NCI-H1105 (cell line): Measurements from ENCODE around the gene FUOM.
"Not testable (repeated sequence)": the region's sequence is repeated elsewhere in the genome, so short reads cannot be mapped to it uniquely, and the experiment has no call there.

Experiments
- DNase-seq: peaks from one replicate; lab custom pipeline; 2025; lab: John Stamatoyannopoulos, UW

Gene FUOM

DNA sequence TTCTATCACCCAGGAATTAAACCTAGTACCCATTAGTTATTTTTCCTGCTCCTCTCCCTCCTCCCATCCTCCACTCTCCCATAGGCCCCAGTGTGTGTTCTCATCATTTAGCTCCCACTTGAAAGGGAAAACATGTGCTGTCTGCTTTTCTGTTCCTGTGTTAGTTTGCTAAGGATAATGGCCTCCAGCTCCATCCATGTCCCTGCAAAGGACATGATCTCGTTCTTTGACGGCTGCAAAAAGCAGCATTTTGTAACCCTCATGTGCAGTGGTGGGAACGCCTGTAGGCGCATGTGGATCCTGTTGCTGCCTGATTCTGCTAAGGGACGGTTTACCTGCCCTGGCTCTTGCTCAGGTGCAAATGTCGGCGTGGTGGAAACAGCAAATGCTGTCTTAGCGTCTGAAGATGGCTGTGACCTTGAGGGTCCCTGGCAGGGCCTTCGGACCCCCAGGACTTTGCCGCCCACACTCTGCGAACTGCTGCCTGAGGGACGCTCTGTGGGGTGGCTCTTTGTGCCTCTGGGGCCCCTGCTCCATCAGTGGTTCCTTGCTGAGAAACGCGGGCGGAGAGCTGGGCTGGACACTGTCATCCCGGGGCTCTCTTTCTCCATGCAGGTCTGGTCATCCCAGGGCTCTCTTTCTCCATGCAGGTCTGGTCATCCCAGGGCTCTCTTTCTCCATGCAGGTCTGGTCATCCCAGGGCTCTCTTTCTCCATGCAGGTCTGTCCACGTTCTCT, 30.6 kb upstream of the FUOM start:
- DNase-seq = no peak

DNA sequence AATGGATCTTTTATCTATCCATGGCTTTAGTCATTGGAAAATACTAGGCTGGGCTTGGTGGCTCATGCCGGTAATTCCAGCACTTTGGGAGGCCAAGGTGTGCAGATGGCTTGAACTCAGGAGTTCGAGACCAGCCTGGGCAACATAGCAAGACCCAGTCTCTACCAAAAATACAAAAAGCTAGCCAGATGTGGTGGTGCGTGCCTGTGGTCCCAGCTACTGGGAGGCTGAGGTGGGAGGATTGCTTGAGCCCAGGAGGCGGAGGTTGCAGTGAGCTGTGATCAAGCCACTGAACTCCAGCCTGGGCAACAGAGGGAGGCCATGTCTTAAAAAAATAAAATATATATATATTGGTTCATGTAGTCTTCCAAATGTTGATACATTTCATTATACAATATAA, 29.1 kb upstream of the FUOM start:
- not testable (repeated sequence) for DNase-seq

DNA sequence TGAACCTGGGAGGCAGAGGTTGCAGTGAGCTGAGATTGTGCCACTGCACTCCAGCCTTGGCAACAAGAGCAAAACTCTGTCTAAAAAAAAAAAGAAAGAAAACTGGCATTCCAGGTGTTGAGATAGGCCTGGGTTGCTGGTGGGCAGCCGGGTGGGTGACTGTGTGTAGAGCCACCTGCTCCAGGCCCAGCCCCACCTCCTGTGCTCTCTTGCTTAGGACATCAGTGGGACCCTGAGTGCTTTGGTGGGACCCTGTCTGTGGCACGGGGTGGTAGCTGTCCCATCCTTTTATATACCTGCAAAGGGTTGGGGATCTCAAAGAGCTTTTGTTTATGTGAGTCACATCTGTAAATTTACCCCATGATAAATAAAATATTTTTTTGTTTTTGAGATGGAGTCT, 27.4 kb upstream of the FUOM start:
- no peak for DNase-seq

DNA sequence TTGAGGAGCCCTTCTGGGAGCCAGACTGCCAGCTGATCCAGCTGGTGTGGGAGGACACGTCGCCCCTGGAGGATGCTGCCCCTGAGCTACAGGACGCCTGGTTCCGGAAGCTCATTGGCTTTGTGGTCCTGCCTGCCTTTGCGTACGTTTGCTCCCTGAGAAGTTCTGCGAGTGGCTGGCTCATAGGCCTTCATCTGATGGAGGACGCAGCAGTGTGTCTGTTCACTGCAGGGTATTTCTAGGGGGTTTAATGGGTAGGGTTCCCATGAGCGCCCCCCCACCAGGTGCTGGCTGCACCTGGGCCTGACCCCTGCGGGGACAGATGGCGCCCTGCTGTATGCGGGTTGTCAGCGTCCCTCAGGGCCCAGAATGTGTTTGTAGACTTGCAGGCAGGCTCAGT, 26.3 kb upstream of the FUOM start:
- no peak for DNase-seq

DNA sequence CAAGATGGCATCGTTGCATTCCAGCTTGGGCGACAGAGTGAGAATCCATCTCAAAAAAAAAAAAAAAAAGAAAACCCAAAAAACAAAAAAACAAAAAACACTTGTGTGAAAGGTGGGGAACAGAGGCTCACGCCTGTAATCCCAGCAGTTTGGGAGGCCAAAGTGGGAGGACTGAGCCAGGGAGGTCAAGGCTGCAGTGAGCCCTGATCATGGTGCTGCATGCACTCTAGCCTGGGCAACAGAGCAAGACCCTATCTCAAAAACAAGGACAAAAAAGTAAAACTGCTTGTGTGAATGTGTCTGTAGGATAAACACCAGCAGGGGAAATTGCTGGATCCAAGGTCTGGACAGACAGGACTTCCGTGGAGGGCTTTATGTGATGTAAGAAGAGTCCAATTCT, 25.7 kb upstream of the FUOM start:
- DNase-seq = no peak

DNA sequence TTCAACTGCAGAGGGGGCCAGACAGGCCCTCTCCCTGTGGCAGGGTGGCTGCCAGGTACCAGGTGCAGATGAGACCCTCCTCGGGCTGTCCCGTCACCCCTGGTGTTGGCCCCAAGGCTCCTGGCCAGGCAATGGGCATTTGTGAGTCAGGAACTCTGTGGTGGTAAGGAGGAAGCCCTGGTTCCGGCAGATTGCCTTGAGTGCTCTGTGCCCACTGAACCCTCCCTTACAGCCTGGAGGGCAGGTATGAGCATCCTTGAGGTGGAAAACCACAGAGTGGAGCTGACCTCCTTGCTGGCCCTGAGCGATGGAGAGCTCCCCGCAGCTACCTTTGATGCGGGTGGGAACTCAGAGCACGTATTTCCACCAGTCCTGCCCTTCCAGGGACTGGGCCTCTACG, 23.2 kb upstream of the FUOM start:
- no peak for DNase-seq

DNA sequence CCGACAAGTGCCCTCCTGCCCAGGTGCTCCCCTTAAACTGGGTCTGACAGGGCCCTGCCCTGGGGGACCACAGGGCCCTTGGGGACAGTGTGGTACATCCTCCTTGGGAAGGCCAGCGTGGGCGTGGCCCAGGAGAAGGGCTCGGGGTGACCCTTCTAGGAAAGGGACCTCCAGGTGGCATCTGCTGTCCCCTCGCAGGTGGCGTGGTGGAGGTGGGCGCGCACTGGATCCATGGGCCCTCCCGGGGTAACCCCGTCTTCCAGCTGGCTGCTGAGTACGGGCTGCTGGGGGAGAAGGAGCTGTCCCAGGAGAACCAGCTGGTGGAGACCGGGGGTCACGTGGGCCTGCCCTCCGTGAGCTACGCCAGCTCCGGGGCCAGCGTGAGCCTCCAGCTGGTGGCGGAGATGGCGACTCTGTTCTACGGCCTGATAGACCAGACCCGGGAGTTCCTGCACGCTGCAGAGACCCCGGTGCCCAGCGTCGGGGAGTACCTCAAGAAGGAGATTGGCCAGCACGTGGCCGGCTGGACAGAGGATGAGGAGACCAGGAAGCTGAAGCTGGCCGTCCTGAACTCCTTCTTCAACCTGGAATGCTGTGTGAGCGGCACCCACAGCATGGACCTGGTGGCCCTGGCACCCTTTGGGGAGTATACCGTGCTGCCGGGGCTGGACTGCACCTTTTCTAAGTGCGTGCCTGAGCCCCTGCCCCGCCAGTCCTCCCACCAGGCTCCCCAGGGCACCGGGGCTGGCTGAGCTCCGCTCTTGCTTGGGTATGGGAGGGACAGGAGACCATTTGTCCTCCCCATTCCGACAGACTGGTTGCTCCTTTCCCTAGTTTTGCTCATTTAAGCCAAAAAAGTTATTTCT, 22.2 kb upstream of the FUOM start:
- no peak for DNase-seq

DNA sequence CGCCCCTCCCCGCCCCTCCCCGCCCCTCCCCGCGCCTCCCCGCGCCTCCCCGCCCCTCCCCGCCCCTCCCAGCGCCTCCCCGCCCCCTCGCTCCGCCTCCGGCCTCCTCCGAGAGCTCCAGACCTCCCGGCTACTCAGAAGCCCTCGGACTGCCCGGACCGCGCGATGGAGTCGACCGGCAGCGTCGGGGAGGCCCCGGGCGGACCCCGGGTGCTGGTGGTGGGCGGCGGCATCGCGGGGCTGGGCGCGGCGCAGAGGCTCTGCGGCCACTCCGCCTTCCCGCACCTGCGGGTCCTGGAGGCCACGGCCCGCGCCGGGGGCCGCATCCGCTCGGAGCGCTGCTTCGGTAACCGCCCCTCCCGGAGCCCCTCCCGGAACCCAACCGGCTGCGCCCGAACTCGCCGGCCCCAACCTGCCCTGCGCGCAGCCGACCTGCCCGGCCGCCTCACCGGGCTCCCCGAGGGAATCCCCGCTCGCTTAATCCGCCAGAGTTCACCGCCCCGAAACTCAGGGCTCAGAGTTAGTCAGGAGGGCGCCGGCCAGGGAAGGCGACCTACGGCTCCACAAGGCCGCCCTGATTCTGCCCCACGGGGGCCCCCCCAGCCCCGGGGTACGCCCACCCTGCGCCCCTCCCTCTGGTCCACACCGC, 21.5 kb upstream of the FUOM start, which contains the start of gene PAOX:
Gene PAOX (plus strand): TSS at position 111 of the 649 bp plus-strand sequence. CDS start 55 bp downstream, at position 166.
- no peak for DNase-seq

DNA sequence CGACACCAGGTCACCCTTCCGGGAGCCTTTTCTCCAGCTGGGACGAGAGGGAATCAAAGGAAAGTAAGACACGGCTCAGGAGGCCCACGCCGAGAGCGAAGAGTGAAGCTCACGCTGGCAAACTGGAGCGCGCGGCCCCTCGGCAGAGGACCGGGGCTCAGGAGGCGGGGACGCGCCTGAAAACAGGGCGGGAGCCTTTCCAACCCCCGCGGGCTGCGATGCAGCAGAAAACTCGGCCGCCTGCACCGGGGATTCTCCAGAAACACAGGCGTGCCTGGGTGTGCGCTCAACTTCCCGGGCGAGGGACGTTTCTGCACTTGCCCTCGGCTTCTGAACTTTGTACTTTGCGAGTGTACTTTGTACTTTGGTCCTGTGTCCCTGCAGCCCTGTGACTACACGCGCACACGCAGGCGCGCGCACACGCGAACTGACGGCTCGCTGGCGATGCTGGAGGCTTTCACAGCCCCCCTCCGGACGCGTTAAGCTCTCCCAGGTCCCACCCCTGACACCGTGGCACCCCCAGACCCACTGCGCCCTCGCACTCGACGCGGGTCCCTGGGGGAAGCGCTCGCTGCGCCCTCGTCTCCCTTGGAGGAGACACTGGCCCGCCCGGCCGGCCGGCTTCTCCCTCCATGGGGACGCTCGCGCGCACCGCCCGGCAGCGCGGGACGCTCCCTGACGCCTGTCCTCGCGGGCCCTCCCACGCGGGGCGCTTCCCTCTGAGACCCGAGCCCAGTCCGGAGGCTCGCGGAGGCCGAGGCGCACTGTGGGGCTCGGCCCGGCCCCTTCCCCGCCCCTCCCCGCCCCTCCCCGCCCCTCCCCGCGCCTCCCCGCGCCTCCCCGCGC, 20.7 kb upstream of the FUOM start:
- peak; percentile 21 for DNase-seq

DNA sequence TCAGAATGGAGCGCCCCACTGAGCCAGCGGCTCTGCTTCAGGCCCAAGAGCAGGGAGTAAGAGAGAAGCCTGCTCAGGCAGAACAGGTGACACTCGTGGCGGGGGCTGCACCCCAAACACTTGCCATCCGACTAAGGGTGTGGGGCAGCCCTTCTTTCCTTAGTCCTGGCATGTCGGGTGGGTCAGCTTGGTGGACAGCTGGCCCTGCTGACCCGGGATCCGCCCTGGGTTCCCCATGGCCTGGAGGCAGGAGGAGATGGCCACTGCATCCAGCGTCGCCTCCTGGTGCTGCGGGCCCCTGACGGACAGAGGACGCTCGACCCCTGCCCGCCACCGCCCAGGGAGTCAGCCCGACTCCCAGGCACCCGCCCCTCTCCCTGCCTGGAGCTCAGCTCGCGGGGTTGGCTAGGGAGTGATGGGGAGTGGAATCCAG, 20.0 kb upstream of the FUOM start:
- DNase-seq = no peak

DNA sequence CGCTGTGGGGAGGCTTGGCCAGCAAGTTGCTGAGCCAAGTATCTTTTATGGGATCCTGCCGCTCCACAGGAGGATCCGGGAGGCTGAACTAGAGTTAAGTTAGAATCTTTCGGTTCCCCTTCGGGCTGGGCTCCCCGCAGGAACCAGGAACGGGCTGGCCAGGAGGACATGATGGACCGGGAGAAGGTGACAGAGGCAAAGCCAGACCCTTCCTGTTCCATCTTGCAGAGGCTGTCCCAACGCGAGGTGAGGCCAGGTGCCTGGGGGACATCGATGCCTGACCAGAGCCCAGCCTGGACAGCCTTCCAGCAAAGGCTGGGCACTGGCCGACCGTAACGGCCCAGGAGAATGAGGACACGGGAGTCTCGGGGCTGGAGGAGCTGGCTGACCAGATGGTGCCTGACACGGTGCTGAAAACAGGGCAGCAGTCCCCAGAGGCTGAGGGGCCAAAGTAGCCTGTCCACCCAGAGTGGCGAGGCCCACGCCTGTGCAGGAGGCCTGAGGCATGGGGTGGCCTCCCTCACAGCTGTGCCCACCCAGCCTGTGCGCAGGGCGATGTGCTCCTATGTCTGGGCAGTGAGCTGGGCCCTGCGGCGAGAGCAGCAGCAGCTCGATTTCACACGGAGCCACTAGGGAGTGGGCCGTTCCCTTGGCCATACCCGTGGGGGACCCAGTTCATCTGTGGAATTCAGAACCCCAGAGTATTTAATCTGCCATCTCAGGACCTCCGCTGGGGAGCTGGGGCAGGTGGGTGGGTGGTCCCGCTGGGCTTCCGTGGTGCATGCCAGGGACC, 19.4 kb upstream of the FUOM start:
- DNase-seq = no peak

DNA sequence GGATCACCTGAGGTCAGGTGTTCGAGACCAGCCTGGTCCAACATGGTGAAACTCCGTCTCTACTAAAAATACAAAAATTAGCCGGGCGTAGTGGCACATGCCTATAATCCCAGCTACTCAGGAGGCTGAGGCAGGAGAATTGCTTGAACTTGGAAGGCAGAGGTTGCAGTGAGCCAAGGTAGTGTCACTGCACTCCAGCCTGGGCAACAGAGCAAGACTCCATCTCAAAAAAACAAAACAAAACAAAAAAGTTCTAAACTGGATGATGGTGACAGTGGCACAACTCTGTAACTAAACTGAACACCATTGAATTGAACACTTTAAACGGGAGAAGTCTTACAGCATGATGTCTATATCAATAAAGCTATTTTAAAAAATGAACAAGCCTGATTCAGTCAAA, 18.4 kb upstream of the FUOM start:
- DNase-seq = not testable (repeated sequence)

DNA sequence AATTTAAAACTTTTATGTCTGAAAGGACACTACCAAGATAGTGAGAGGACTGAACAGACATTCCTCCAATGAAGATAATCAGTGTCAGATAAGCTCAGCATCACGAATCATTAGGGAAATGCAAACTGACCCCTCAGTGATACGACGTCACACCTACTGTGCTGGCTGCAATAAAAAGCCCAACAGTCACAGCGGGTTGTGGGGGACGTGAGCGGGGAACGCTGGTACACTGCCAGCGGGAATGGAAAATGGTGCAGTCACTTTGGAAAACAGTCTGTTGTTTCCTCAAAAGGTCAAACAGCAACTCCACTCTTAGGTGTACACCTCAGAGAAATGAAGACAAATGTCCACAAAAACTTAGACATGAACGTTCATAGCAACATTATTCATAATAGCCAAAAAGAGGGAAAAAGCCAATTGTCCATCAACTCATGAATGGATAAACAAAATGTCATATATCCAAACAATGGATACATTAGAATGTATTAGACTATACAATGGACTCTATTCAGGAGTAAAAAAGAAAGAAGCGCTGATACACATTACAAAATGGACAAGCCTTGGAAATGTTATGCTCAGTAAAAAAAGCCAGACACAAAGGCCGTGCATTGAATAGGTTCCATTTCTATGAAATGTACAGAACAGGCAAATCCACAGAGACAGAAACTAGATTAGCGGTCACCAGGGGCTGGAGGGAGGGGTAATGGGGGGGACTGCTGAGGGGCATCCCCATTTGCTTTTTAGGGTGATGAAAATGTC, 17.7 kb upstream of the FUOM start:
- DNase-seq = no peak

DNA sequence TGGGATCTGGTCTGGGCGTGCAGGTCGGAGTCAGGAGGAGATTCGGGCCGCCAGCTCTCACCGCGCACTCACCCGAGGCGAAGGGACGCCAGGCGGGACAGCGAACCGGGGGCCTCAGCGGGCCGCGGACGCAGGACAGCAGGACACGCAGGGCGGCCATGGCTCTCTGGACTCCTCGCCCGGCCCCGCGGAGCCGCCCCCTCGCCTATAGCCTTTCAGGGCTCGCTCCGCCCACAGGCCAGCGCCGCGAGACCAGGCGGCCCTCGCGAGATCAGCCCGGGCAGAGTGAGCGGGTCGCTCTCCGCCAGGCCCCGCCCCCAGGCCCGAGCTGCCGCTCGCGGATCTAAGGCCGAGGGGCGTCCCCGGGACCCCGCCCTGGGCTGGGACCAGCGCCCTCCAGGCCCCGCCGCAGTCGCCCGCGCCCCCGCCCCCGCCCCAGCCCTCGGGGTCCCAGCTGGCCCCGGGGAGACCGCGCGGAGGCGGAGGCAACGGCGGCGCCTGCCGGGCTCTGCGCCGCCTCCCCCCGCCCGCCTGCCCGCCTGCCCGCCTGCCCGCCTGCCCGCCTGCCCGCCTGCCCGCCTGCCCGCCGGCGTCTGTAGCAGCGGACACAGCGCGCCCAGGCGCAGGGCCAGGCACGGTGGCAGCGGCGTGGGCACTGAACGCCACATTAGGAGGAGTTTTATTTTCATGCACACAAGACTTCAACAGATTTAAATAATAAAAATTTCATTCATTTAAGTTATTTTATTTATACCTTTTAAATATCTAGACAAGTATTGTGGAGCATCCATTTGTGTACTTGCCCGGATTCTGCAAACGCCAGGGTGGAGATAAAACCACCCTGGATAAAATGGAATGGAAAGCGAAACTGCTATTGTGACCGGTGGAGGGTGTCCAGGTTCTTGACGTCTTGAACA, 15.6 kb upstream of the FUOM start, which contains the start of gene ECHS1:
Gene ECHS1 (minus strand): TSS at position 181 of the 917 bp plus-strand sequence. CDS start 21 bp downstream, at position 160.
- DNase-seq = peak; percentile 68

DNA sequence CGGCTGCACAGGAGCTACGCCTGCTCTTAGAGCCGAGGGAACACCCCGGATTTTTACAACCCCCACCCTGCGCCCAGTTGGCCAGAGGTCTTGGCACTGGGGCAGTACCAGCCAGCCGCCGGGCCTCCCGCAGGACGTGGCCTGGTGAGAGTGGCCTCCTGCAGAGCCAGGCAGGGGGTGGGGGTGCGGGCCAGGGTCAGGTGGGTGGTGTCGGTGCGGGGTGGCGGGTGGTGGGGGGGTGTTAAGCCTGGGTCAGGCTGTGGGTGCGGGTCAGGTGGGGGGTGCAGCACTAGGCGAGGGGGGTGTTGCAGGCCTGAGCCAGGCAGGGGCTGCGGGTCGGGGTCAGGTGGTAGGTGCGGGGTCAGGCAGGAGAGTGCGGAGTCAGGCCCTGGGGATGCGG, 14.7 kb upstream of the FUOM start:
- no peak for DNase-seq

DNA sequence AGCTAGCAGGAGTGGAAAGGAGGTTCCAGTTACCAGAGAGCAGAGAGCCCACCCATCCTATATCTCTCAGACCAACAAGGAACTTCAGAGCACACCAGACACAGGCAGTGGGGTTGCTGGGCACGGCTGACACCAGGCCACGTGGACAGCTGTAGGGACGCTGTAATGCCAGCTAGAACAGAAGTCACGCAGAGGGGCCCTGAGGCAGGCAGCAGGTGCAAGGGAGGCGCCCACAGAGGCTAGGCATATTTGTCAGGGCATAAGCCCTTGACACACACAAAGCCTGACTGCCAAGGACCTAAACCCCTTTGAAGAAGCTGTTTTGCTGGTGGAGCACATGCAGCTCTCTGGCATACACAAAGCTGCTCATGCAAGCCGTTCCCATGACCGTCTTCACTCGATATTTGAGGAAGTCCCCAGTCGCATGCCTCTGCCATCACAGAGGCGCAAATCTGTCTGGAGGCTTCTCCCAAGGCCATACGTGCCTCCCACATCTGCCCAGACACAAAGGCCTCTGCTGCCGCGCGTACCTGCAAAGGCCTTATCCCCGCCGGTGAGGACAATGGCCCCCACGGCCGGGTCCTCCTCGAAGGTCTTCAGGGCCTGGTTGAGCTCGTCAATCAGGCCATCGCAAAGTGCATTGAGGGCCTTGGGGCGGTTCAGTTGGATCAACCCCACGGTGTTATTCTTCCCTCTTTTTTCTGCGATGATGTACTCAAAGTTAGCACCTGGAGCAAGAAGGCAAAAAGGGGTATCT, 12.4 kb upstream of the FUOM start:
- no peak for DNase-seq

DNA sequence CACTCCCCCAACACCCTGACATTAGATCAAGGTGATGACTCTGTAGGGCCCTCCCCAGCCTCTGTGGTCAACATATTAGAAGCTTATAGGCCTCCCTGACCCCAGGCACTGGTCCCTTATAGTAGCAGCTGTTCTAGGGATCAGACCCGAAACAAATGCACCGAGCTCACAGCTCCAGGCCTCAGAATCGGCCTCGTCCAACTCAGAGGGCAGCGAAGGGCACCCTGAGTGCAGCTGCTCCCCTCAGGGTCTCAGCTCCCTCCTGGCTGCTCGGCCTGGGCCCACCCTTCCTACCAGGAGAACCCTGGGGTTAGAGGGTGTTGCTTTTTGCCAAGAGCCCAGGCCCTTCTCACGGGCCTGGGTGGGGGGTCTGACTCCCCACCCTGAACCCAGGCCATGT, 10.3 kb upstream of the FUOM start:
- no peak for DNase-seq

DNA sequence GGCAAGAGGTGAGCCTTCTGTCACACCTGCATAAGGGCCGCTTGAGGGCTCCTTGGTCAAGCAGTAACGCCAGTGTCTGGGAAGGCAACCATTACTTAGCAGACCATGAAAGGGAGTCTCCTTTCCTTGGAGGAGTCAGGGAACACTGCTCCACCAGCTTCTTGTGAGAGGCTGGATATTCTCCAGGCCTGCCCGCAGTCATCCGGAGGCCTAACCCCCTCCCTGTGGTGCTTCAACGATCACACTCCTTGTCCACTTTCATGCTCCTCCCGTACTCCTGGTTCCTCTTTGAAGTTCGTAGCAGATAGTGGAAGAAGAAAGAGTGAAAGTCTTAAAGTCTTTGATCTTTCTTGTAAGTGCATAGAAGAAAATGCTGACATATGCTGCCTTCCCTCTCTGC, 9.6 kb upstream of the FUOM start:
- not testable (repeated sequence) for DNase-seq
